Cortex of kidney (tissue), 1 donor: Measurements from ENCODE around the gene PGD.
"Not testable (repeated sequence)": the region's sequence is repeated elsewhere in the genome, so short reads cannot be mapped to it uniquely, and the experiment has no call there.

ENCODE experiments used
- DNase-seq: peaks from one replicate; lab custom pipeline; 2025; lab: John Stamatoyannopoulos, UW

PGD gene

GRCh38 chr1:10437052-10437451, 38.2 kb downstream of the PGD start:
- no peak for DNase-seq

- DNase-seq = no peak
Measured at GRCh38 chr1:10438677-10439163, 39.9 kb downstream of the PGD start.

- no peak for DNase-seq
Measured at GRCh38 chr1:10440305-10440704, 41.4 kb downstream of the PGD start.

- DNase-seq = no peak
Measured at GRCh38 chr1:10440794-10441193, 41.9 kb downstream of the PGD start.

- no peak for DNase-seq
Measured at GRCh38 chr1:10444248-10444647, 45.4 kb downstream of the PGD start.

GRCh38 chr1:10444795-10445397, 46.0 kb downstream of the PGD start:
- no peak for DNase-seq

- no peak for DNase-seq
Measured at GRCh38 chr1:10446790-10447422, 48.0 kb downstream of the PGD start.

- no peak for DNase-seq
Measured at GRCh38 chr1:10449751-10450150, 50.9 kb downstream of the PGD start, which contains the start of gene CORT. TSS of gene CORT (plus strand) at chr1:10450031. CDS start at chr1:10450224, 193 bp downstream.

GRCh38 chr1:10450156-10450814, 51.4 kb downstream of the PGD start:
- no peak for DNase-seq

- DNase-seq = no peak
Measured at GRCh38 chr1:10450836-10451235, 52.0 kb downstream of the PGD start.

- DNase-seq = no peak
Measured at GRCh38 chr1:10451287-10451686, 52.4 kb downstream of the PGD start.

- DNase-seq = no peak
Measured at GRCh38 chr1:10456048-10456447, 57.2 kb downstream of the PGD start.

- no peak for DNase-seq
Measured at GRCh38 chr1:10456661-10457060, 57.8 kb downstream of the PGD start.

GRCh38 chr1:10457462-10457861, 58.6 kb downstream of the PGD start:
- not testable (repeated sequence) for DNase-seq

GRCh38 chr1:10457875-10458274, 59.0 kb downstream of the PGD start:
- no peak for DNase-seq

- no peak for DNase-seq
Measured at GRCh38 chr1:10459184-10459583, 60.3 kb downstream of the PGD start.

- no peak for DNase-seq
Measured at GRCh38 chr1:10467078-10467477, 68.2 kb downstream of the PGD start.

GRCh38 chr1:10470043-10470442, 71.2 kb downstream of the PGD start:
- no peak for DNase-seq
